HG03135 (cell line): ENCODE data around the gene ZNF22.

Experiments used
- ATAC-seq: cut with Tn5 transposase; IDR thresholded peaks from one replicate; pipeline ENCODE4 v1.9.1; 2021; ENCODE audit warnings: mild to moderate bottlenecking, moderate library complexity; ENCODE audit not compliant: unreplicated experiment

Gene ZNF22

GRCh38 chr10:45000752-45001380 lies at the start of gene ZNF22:
Gene ZNF22 (plus strand): TSS chr10:45000923. CDS start chr10:45003369, 2,446 bp downstream.
- peak; percentile 63 for ATAC-seq

DNA sequence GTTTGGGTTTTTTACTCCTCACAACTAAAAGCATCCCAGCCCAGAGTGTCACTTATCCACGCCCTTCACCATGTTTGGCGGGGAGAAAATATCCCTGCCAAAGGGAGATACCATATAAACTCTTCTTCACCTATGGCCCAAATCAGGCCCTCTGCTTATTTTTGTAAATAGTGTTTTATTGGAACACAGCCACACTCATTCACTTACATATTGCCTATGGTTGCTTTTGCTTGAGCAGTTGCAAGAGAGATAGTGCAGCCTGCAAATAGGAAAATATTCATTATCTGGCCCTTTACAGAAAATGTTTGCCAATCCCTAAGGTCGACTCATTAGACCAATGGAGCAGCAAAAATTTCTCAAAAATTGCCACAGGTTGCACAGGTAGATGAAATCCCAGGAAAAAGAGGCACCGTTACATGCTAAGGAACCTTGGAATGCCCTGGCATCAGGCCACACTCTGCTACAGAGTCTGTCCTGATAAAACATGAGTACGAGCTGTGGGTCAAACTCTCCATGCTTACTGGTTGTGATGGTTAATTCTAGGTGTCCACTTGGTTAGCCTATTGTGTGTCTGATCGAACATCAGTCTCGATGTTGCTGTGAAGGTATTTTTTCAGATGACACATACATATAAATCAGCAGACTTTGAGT lies 49.0 kb upstream of the ZNF22 start:
- ATAC-seq: no peak

DNA sequence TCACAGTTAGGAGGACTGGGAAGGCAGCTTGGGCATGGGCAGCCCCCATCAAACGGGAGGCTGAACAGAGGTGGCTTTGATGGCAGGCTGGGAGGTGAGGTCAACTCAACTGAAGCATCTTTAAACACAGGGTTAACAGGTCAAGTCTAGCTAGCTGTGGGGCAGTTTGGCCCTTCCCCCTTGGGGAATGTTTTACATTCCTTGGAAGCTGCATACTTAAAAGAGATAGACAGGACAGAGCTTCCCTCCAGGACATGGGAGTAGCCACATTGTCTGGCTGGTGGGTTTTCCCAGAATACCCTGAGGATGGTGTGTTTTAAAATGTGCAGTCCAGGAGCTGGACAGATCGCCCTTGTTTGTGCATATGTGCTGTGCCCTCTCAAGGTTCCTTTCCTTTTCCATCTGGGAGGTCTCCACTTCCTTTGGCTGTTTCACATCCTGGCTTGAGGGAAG lies 47.9 kb upstream of the ZNF22 start:
- ATAC-seq: no peak

- no peak for ATAC-seq
Measured at GRCh38 chr10:44954042-44954441, 46.7 kb upstream of the ZNF22 start.

DNA sequence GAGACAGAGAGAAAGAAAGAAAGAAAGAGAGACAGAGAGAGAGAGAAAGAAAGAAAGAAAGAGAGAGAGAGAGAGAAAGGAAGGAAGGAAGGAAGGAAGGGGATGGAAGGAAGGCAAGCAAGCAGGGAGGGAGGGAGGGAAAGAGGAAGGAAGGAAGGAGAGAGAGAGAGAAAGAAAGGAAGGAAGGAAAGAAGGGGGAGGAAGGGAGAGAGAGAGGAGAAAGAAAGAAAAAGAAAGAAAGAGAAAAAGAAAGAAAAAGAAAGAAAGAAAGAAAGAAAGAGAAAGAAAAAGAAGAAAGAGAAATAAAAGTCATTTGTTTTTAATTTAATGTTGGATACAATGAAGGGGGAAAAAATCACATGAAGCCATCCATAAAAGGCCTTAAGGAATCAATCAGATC lies 45.8 kb upstream of the ZNF22 start:
- ATAC-seq: no peak

DNA sequence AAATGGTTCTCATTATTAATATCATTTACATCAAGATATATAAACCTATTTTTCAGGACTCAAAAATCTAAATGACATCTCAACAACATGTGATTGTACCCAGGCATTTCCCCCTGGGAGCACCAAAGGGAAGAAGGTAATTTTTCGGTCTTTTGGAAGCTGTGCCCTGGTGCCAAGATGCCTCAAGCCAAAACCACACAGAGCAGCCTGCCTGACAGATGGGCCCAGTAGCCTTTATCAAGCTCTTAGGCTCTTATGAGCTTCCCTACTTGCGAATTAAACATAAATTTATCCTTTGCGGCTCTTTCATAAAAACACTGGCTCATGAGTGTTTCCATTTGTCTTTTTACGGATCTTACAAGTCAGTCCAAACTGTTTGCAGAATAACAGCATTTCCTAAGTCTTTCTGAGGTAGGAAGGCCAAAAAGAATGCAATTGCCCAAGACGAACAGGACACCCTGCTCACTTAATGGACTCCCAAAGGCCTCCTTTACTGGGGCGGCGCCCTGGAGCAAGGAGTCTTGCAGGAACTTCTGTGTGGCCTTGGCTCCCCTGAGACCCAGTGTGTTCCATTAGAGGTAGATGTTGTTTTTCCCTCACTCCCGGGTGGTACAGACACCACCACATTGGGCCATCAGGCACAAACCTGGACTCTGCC lies 45.2 kb upstream of the ZNF22 start:
- ATAC-seq: no peak

DNA sequence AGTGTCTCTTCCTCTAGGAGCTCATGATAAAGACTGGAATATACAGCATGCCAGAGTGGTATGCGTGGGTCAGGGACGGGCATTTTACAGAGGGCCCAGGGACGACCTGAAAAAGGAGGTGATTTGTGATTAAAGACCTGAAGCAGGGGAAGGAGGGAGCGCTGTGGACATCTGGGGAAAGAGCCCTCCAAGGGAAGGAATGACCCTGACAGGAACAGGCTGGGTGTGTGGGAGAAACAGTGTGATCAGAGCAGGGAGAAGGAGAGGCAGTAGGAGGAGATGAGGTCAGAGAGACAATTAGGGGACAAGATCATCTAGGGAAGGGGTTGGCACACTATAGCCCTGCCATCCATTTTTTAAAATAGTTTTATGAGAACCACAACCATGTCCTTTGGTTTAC lies 44.5 kb upstream of the ZNF22 start:
- no peak for ATAC-seq

GRCh38 chr10:44956717-44957706 lies 43.7 kb upstream of the ZNF22 start:
- ATAC-seq: no peak

- ATAC-seq: no peak
Measured at GRCh38 chr10:44958196-44958897, 42.4 kb upstream of the ZNF22 start.

GRCh38 chr10:44958898-44959246 lies 41.9 kb upstream of the ZNF22 start:
- no peak for ATAC-seq

DNA sequence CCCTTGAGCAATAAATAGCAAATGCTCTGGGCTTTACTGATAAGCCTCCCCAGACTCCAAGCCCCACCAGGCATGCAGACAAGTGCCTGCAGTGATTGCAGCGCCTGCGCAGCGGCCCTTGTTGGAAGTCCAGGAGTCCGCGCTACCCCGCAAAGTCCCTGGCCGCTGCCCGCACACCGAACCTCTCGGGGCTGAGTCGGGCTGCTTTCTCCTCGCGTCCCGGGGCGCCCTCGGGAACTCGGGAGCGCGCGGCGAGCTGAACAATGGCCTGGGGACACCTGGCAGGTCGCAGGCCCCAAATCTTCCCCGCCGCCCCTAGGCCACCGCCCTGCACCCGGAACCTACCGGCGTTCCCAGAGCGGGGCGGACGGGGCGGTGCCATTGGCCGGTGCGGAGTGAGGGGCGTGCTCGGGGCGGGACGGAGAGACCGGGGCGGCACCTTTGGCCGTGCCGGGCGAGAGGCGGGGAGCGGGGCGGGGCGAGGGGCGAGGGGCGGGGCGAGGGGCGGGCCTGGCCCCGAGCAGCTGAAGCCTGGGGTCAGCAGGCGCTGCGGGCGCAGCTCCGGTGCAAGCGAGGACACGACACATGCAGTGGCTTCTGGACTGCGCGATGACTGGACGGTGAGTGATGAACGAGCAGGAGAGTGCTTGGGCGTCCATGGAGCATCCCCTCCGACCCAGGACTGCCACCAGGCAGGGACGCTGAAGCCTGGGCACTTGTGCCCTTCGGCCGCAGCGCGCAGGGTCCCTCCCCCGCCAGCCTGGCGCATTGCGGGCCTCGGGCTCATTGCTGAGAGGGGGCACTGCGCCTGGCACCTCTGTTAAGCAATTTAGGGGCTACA lies 41.3 kb upstream of the ZNF22 start, which contains the start of gene RASSF4:
Gene RASSF4 (plus strand): TSS at position 556 of the 841 bp plus-strand sequence. CDS start 10,401 bp downstream, outside the sequence.
- ATAC-seq: peak; percentile 98

GRCh38 chr10:44960088-44960460 lies 40.6 kb upstream of the ZNF22 start:
- ATAC-seq: no peak

DNA sequence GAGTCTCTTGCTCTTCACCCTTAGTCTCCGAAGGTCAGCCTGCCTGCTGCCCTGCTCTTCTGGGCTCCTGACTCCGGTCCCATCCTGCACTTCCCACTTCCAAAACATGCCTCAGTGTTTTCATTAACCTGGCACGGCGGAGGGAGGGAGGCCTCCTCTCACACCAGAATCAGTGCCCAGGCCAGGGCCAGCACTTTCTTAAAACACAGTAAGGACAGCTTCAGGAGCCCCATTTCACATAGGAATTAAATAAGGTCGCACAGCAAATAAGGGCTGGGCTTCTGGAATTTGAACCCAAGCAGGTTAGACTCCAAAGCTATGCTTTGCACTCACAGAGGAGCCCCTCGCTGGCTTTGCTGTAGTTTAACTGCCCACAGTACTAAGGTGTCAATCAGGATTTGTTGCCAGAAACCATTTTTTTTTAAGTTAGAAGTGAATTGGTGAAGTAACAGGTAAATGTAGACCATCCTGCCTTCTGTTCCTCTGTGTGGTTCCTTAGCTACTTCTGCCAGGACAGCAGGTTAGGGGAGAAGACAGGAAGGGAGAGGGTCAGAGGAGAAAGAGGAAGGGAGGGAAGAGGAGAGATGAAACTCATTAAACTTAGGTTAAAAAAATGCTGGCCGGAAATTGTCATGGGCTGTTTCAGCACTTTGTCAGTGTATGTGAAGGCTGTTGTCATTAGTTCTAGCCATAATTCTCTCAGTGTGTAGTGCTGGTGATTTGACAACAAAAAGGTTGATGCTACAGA lies 40.1 kb upstream of the ZNF22 start:
- no peak for ATAC-seq

GRCh38 chr10:44961230-44961571 lies 39.5 kb upstream of the ZNF22 start:
- ATAC-seq: no peak

DNA sequence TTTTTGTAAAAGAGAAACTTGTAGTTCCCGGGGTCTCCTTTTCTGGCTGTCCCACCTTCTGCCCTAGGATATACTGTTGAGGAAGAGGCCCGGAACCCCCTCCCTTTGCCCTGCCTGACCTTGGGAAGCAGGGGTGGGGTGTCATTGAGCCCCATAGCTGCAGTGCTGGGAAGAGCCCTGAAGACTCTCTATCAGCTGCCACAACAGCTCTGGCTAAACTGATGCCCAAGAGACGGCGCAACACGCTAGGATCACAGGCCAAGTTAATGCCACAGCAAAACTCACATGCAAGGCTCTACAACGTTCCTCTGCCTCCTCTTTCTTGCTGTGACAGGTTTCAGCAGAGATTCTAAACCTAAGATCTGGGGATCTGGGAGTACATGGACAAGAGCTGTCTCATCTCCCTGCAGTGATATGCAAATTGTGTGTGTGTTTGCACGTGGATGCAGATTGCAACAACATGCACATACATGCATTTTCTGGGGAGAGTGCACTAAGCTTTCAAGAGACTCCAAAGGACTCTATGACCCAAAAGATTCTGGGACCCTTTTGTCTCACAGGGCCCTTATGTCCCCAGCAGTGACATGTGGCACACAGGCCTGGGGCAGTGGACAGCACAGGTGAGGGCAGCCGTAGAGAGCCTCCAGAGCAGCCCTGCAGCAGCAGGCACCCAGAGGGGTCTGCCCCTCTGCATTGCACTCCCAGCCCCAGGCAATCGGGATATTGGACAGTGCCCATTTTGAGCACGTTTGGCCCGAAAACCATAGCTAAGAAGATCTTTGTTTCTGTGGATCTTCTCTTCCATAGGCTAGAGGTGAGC lies 38.6 kb upstream of the ZNF22 start:
- ATAC-seq: no peak

DNA sequence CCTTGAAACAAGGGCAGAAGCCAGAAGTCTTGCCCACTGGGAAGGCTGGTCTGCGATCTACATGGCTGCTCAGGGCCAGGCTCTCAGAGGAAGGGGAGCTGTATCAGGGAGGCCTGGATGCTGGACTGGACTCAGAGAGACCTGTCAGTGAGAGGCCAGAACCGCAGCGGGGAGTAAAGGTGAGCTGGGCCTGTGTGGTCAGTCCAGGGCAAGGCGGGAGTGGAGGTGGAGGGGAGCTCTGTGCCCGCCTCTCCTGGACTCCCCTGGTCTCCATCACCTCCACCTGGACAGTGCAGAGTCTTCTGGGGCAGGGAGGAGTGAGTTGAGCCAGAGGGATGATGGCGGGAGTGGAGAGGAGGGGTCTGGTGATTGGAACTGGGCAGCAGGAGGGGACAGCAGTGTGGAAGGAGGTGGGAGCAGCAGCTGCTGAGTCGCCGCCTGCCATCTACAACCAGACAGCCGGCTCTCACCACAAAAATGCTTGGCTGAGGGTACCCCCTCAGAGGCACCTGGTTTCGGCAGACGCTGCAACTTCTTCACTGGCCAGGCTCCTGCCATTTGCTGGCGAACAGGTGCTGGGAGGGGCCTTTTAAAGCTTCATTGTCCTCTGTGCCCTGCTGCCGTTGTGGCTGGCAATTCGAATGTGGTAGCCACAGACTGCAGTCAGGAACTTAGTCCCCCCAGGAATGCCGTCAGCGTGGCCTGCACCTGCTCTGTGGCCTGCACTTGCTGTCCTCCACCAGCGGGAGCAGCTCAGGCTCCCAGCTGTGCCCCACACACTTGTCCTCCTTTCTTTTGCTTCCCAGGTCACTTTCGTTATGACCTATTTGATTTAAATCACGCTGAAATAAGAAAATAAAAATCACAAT lies 37.6 kb upstream of the ZNF22 start:
- ATAC-seq: no peak
